HL-60 (cell line): Measurements from ENCODE around the gene SPAG8.

Experiments used
- DNase-seq, 2 experiments: peaks; one replicate each; pipeline ENCODE4 v3.0.0-alpha.2; 2010 to 2020; ENCODE audit warnings: low read depth in 1 of 2, low spot score in 1 of 2
- H3K27ac ChIP-seq: fragments of 250-450 bp; sonication (Bioruptor Pico); replicated peaks from 2 replicates; pipeline ENCODE4 v1.5.1; 2020; ENCODE audit warnings: mild to moderate bottlenecking, moderate library complexity
- H3K27me3 ChIP-seq: fragments of 250-450 bp; sonication (Bioruptor Pico); 2 replicates; pipeline ENCODE4 v1.5.1; 2021; ENCODE audit warnings: mild to moderate bottlenecking, moderate library complexity; ENCODE audit not compliant: insufficient read depth, poor library complexity, severe bottlenecking
- H3K4me3 ChIP-seq: replicated peaks from 2 replicates; pipeline ENCODE4 v1.5.1; 2011; ENCODE audit warnings: mild to moderate bottlenecking, control low read depth, low read length; ENCODE audit not compliant: insufficient read depth
- GABPA ChIP-seq: IDR thresholded peaks from 2 replicates; pipeline ENCODE4 v1.6.1; 2012; ENCODE audit warnings: low read depth
- POLR2AphosphoS5 ChIP-seq: IDR thresholded peaks from 2 replicates; pipeline ENCODE4 v1.6.1; 2012; ENCODE audit warnings: low read depth
- SPI1 ChIP-seq: IDR thresholded peaks from 2 replicates; pipeline ENCODE4 v1.6.1; 2012; ENCODE audit warnings: low read depth, mild to moderate bottlenecking, borderline replicate concordance
- TF ChIP-seq, protein P1 (sequence below): IDR thresholded peaks from 2 replicates; pipeline ENCODE4 v1.6.1; 2012; ENCODE audit warnings: low read depth; ENCODE audit not compliant: insufficient replicate concordance
- TF ChIP-seq, protein P2 (sequence below): IDR thresholded peaks from one replicate; pipeline ENCODE4 v1.5.1; 2011; ENCODE audit warnings: low read length, control low read depth, inconsistent platforms; ENCODE audit not compliant: insufficient read depth

SPAG8 gene

DNA sequence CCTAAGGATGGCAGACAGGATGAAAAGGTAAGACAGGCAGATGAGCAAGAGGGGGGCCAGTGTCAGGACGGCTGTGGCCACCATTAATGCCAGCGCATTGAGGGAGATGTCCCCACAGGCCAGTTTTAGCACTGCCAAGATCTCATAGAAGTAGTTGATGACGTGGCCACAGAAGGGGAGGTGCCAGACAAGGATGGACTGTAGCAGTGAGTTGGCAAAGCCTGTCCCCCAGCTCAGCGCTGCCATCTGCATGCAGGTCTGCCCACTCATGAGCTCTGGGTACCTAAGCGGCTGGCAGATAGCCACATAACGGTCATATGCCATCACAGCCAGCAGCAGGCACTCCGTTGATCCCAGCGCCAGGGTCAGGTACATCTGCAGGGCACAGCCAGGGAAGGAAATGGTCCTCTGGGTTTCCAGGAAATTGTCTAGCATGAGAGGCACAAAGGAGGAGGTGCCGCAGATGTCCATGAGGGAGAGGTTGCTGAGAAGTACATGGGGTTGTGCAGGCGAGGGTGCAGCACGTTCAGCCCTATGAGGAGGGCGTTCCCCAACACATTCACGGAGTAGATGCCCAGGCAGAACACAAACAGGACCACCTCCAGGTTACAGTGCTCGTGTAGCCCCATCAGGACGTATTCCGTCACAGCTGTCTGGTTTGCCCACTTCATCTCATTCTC lies 47.4 kb upstream of the SPAG8 start:
- TF ChIP-seq, protein P1, sequence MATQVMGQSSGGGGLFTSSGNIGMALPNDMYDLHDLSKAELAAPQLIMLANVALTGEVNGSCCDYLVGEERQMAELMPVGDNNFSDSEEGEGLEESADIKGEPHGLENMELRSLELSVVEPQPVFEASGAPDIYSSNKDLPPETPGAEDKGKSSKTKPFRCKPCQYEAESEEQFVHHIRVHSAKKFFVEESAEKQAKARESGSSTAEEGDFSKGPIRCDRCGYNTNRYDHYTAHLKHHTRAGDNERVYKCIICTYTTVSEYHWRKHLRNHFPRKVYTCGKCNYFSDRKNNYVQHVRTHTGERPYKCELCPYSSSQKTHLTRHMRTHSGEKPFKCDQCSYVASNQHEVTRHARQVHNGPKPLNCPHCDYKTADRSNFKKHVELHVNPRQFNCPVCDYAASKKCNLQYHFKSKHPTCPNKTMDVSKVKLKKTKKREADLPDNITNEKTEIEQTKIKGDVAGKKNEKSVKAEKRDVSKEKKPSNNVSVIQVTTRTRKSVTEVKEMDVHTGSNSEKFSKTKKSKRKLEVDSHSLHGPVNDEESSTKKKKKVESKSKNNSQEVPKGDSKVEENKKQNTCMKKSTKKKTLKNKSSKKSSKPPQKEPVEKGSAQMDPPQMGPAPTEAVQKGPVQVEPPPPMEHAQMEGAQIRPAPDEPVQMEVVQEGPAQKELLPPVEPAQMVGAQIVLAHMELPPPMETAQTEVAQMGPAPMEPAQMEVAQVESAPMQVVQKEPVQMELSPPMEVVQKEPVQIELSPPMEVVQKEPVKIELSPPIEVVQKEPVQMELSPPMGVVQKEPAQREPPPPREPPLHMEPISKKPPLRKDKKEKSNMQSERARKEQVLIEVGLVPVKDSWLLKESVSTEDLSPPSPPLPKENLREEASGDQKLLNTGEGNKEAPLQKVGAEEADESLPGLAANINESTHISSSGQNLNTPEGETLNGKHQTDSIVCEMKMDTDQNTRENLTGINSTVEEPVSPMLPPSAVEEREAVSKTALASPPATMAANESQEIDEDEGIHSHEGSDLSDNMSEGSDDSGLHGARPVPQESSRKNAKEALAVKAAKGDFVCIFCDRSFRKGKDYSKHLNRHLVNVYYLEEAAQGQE: no peak
- no peak for TF ChIP-seq POLR2AphosphoS5
- Histone ChIP-seq H3K27ac (no peak overlapping the region), H3K4me3 (no peak overlapping the region), H3K27me3 (peaks cover 15% of the 10 kb centered on the region)
- DNase-seq: no peak

DNA sequence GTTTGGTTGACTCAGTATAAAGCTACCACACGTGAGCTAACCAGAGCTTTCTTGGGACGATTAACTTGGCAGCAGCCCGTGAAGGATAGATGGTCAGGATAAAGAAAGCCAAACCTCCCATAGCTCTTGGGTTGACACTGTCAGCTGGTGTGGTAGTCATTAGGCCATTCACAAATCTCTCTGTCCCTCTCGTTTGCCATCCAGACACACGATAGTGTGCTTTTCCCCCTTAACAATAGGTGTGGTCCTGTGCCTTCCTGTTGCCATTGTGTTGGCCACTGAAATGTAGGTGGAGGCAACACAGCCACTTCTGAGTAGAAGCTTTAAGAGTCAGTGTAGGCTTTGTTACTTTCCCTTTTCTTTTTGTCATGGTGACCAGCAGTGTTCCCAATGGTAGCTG lies 46.4 kb upstream of the SPAG8 start:
- TF ChIP-seq GABPA (no peak), SPI1 (no peak), POLR2AphosphoS5 (no peak)
- TF ChIP-seq, protein P2, sequence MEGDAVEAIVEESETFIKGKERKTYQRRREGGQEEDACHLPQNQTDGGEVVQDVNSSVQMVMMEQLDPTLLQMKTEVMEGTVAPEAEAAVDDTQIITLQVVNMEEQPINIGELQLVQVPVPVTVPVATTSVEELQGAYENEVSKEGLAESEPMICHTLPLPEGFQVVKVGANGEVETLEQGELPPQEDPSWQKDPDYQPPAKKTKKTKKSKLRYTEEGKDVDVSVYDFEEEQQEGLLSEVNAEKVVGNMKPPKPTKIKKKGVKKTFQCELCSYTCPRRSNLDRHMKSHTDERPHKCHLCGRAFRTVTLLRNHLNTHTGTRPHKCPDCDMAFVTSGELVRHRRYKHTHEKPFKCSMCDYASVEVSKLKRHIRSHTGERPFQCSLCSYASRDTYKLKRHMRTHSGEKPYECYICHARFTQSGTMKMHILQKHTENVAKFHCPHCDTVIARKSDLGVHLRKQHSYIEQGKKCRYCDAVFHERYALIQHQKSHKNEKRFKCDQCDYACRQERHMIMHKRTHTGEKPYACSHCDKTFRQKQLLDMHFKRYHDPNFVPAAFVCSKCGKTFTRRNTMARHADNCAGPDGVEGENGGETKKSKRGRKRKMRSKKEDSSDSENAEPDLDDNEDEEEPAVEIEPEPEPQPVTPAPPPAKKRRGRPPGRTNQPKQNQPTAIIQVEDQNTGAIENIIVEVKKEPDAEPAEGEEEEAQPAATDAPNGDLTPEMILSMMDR: no peak
- TF ChIP-seq, protein P1: no peak
- Histone ChIP-seq H3K27ac (no peak overlapping the region), H3K27me3 (peaks cover 12% of the 10 kb centered on the region), H3K4me3 (no peak overlapping the region)
- no peak for DNase-seq

DNA sequence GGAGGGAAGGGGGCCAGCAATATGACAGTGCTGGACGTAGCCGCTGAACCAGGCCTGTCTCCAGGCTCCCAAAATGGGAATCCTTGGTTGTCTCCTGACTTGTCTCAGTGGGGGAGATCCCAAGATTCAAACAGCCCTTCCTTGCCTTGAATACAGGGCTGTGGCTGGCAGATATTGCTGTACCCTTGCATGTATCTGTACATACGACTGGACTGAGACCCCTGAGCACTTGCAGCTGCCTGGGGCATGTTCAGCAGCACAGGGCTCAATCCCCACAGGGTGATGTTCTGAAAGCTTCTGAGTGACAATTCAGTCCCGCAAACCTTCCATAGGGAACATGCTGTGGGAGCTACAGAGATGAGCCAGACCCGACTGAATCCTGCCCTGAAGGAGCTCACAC lies 44.8 kb upstream of the SPAG8 start:
- Histone ChIP-seq H3K4me3 (no peak overlapping the region), H3K27me3 (peaks cover 16% of the 10 kb centered on the region), H3K27ac (no peak overlapping the region)
- TF ChIP-seq, protein P2: no peak
- TF ChIP-seq SPI1: no peak
- TF ChIP-seq, protein P1: no peak
- TF ChIP-seq GABPA: no peak
- TF ChIP-seq POLR2AphosphoS5: no peak
- no peak for DNase-seq
